Endothelial cell of umbilical vein (primary cell): Measurements from ENCODE around the gene TGFBR3. TPM values are rescaled to one million over a fixed set of nuclear protein-coding genes. Genes with fewer than 3 reads are reported as not detected.

Experiments used
- BruUV-seq: library from RNA; stranded (reverse); fragments of 400-500 nt; replicated peaks from 2 replicates; lab custom pipeline; 2021; lab: Mats Ljungman, UMichigan
- CTCF ChIA-PET: fragments of 300-600, 350-600 bp; sonication (Branson Sonifier 250); formaldehyde crosslinking; loops from one replicate; lab custom pipeline; 2021; ENCODE audit warnings: antibody characterized with exemption, inconsistent platforms; lab: Charles Lee
- POLR2A ChIA-PET: fragments of 300-600, 350-600 bp; sonication (Branson Sonifier 250); formaldehyde crosslinking; loops from one replicate; lab custom pipeline; 2021; ENCODE audit warnings: antibody characterized with exemption, inconsistent platforms; lab: Charles Lee
- DNase-seq: peaks from one replicate; pipeline ENCODE4 v3.0.0-alpha.2; 2011; ENCODE audit warnings: low read depth, low spot score
- FAIRE-seq: peaks from 2 replicates; lab custom pipeline; 2011; peaks lifted over from hg19 to GRCh38; lab: Jason Lieb, UNC
- H2AFZ ChIP-seq: 2 replicates; pipeline ENCODE4 v1.6.0; 2012; ENCODE audit warnings: low read depth, low read length, control low read depth, inconsistent platforms
- H3K27ac ChIP-seq: 2 replicates; pipeline ENCODE4 v1.5.1; 2011; ENCODE audit warnings: low read depth, mild to moderate bottlenecking, control low read depth, low read length, moderate library complexity; ENCODE audit not compliant: insufficient read depth
- H3K27me3 ChIP-seq, 2 experiments: 2 replicates each; pipeline versions ENCODE4 v1.6.0 to v1.6.1; 2011; ENCODE audit warnings: low read length in 2 of 2, mixed read lengths in 1 of 2; ENCODE audit not compliant: control insufficient read depth in 2 of 2, insufficient read depth in 2 of 2
- H3K36me3 ChIP-seq, 2 experiments: 2 replicates in 1 of 2; 3 replicates in 1 of 2; pipeline ENCODE4 v1.5.1; 2011; ENCODE audit warnings: low read length in 2 of 2, mild to moderate bottlenecking in 1 of 2, moderate library complexity in 1 of 2; ENCODE audit not compliant: control insufficient read depth in 2 of 2, insufficient read depth in 2 of 2; ENCODE audit errors: extremely low read depth in 1 of 2
- H3K4me1 ChIP-seq: 3 replicates; pipeline ENCODE4 v1.5.1; 2011; ENCODE audit warnings: mild to moderate bottlenecking, low read length; ENCODE audit not compliant: control insufficient read depth, insufficient read depth; ENCODE audit errors: extremely low read depth
- H3K4me2 ChIP-seq: 2 replicates; pipeline ENCODE4 v1.6.1; 2011; ENCODE audit warnings: low read length, control low read depth, mixed read lengths; ENCODE audit not compliant: insufficient read depth
- H3K4me3 ChIP-seq, 3 experiments: fragments of 200-600 bp in 1 of 3; sonication (generic), shearing (Covaris generic) in 1 of 3; replicated peaks in 1 of 3; 2 replicates each; pipeline ENCODE4 v1.5.1; 2011 to 2016; ENCODE audit warnings: control low read depth in 3 of 3, low read length in 3 of 3, mild to moderate bottlenecking in 2 of 3, inconsistent platforms in 1 of 3, low read depth in 1 of 3, moderate library complexity in 1 of 3; ENCODE audit not compliant: insufficient read depth in 1 of 3
- H3K79me2 ChIP-seq: 2 replicates; pipeline ENCODE4 v1.6.0; 2012; ENCODE audit warnings: low read length, inconsistent platforms; ENCODE audit not compliant: control insufficient read depth, insufficient read depth
- H3K9ac ChIP-seq: replicated peaks from 2 replicates; pipeline ENCODE3; 2011; ENCODE audit warnings: low read length, control low read depth; ENCODE audit not compliant: insufficient read depth; ENCODE audit errors: extremely low read depth
- H3K9me1 ChIP-seq: replicated peaks from 3 replicates; pipeline ENCODE4 v1.6.0; 2011; ENCODE audit warnings: mild to moderate bottlenecking, low read length; ENCODE audit not compliant: control insufficient read depth, insufficient read depth; ENCODE audit errors: extremely low read depth
- H3K9me3 ChIP-seq: replicated peaks from 2 replicates; pipeline ENCODE4 v1.5.1; 2012; ENCODE audit warnings: low read length, inconsistent platforms; ENCODE audit not compliant: control insufficient read depth, insufficient read depth
- H4K20me1 ChIP-seq: replicated peaks from 2 replicates; pipeline ENCODE3; 2011; ENCODE audit warnings: mild to moderate bottlenecking, low read length; ENCODE audit not compliant: control insufficient read depth, insufficient read depth; ENCODE audit errors: extremely low read depth
- CTCF ChIP-seq, 2 donors: IDR thresholded peaks; 1 replicate in 1 of 2; 2 replicates in 1 of 2; pipeline ENCODE4 v1.5.1; 2011; ENCODE audit warnings: low read length in 2 of 2, mild to moderate bottlenecking in 2 of 2, moderate library complexity in 2 of 2, control low read depth in 1 of 2, inconsistent platforms in 1 of 2, low read depth in 1 of 2; ENCODE audit not compliant: insufficient read depth in 1 of 2; ENCODE audit errors: extremely low read depth in 1 of 2
- FOS ChIP-seq: IDR thresholded peaks from 2 replicates; pipeline ENCODE4 v1.6.1; 2011; ENCODE audit warnings: mild to moderate bottlenecking, low read length, moderate library complexity, borderline replicate concordance; ENCODE audit not compliant: insufficient read depth
- JUN ChIP-seq: IDR thresholded peaks from 2 replicates; pipeline ENCODE4 v1.6.1; 2011; ENCODE audit warnings: borderline replicate concordance, low read depth; ENCODE audit not compliant: insufficient read length, insufficient read depth
- MAX ChIP-seq: IDR thresholded peaks from 2 replicates; pipeline ENCODE4 v1.6.1; 2011; ENCODE audit not compliant: insufficient read depth, insufficient read length
- MYC ChIP-seq: IDR thresholded peaks from one replicate; pipeline ENCODE4 v1.6.1; 2011; ENCODE audit warnings: mild to moderate bottlenecking, low read depth, low read length
- dilution Hi-C: fragments of 300-500 bp; cut with MboI; formaldehyde crosslinking; loops from one replicate; pipeline ENCODE4 v1.15.0; 2019; ENCODE audit warnings: low sequenced_read_pairs; ENCODE audit not compliant: extremely low pct_ligation_motif_present
- intact Hi-C: fragments of 100-400 bp; cut with micrococcal nuclease; formaldehyde crosslinking; loops from one replicate; pipeline ENCODE4 v1.10.0; 2022
- polyA plus RNA-seq, 4 experiments: library from polyadenylated mRNA; depleted of rRNA in 3 of 4; stranded (reverse) in 3 of 4; unstranded in 1 of 4; fragments of >200 nt; gene quantifications; 2 replicates each; pipeline versions ENCODE4 v1.2.1 to v1.2.3, GENCODE V29; 2011 to 2012; ENCODE audit warnings: missing spikeins in 1 of 4
- total RNA-seq: library from RNA; stranded (reverse); gene quantifications from 2 replicates; pipeline ENCODE4 v1.2.3, GENCODE V29; 2021

The TGFBR3 gene
- total and polyA plus RNA-seq, 2 donors (not counting 3 experiments of a cell fraction or from before 2014, with no cell fraction given), result 8.0 to 13.4 TPM

- no peak for TF ChIP-seq MAX
- TF ChIP-seq FOS, result no peak
- TF ChIP-seq CTCF (IDR thresholded peaks at IDR 0.05; ENCODE audit: extremely low read depth in 1 of 2, insufficient read depth in 1 of 2, low read depth in 1 of 2, low read length in 2 of 2), result no peak
- TF ChIP-seq JUN, result no peak
- no peak for TF ChIP-seq MYC
- no peaks in the 10 kb centered on the region for H4K20me1 ChIP-seq
- H3K79me2 ChIP-seq, result no peaks in the 10 kb centered on the region
- no peak for FAIRE-seq
- peaks cover 0 to 4% of the 10 kb centered on the region in 2 experiments for H3K36me3 ChIP-seq
- no peak overlapping the region for H3K4me2 ChIP-seq
- DNase-seq, result no peak
- H3K9ac ChIP-seq, result no peak overlapping the region
- no TSS peak for BruUV-seq
- H2AFZ ChIP-seq, result no peak overlapping the region
- ChIA-PET POLR2A (no interaction called here), CTCF (interaction anchor here (1.2 to 1.6 kb wide), 2 partner anchors 150 to 221 kb away, joined by 3 read pairs; no protein-coding TSS in a partner anchor)
- peaks cover 13% of the 10 kb centered on the region for H3K4me1 ChIP-seq
- H3K9me3 ChIP-seq, result no peaks in the 10 kb centered on the region
- H3K4me3 ChIP-seq, result no peak overlapping the region
- intact Hi-C loops (no loop called here), dilution Hi-C loops (no loop called here)
- H3K27me3 ChIP-seq, result no peaks in the 10 kb centered on the region
- H3K27ac ChIP-seq, result no peak overlapping the region
- no peaks in the 10 kb centered on the region for H3K9me1 ChIP-seq
Measured at GRCh38 chr1:91733108-91733710, 152.7 kb downstream of the TGFBR3 start.
